Upper lobe of left lung (tissue), 4 donors: Measurements from ENCODE around the gene GABRG3.

Source experiments
- CTCF ChIP-seq, 6 experiments: fragments of 450-650 bp in 4 of 6; fragments of 200-600 bp in 2 of 6; sonication (generic) in 2 of 6; IDR thresholded peaks; one replicate each; pipeline ENCODE4 v1.5.1; 2016 to 2019; ENCODE audit warnings: antibody characterized with exemption in 6 of 6
- EP300 ChIP-seq, 4 donors: sonication (generic); formaldehyde crosslinking; IDR thresholded peaks; one replicate each; pipeline ENCODE4 v1.5.1; 2017; ENCODE audit warnings: antibody characterized with exemption in 4 of 4, control low read depth in 2 of 4
- POLR2A ChIP-seq, 4 donors: fragments of 450-650 bp; IDR thresholded peaks; one replicate each; pipeline ENCODE4 v1.5.1; 2016 to 2017; ENCODE audit warnings: antibody characterized with exemption in 4 of 4, mild to moderate bottlenecking in 2 of 4
- POLR2AphosphoS5 ChIP-seq, 2 donors: sonication (generic); formaldehyde crosslinking; IDR thresholded peaks; one replicate each; pipeline ENCODE4 v1.5.1; 2017; ENCODE audit warnings: antibody characterized with exemption in 2 of 2

GRCh38 chr15:26934848-26935247 lies 36.1 kb upstream of the GABRG3 start:
- TF ChIP-seq POLR2A (IDR thresholded peaks at IDR 0.05) (no peak), CTCF (IDR thresholded peaks at IDR 0.05) (no peak), EP300 (IDR thresholded peaks at IDR 0.05) (no peak), POLR2AphosphoS5 (IDR thresholded peaks at IDR 0.05) (no peak)
